GM21390 (cell line): ENCODE data around the gene VSTM2L.

Experiments
- ATAC-seq: cut with Tn5 transposase; IDR thresholded peaks from one replicate; pipeline ENCODE4 v1.9.1; 2021; ENCODE audit not compliant: unreplicated experiment

Gene VSTM2L

GRCh38 chr20:37899105-37900045 lies 3.6 kb upstream of the VSTM2L start:
- no peak for ATAC-seq

- ATAC-seq, result no peak
Measured at GRCh38 chr20:37901240-37901639, 1.7 kb upstream of the VSTM2L start.

GRCh38 chr20:37901654-37902503 lies 1.0 kb upstream of the VSTM2L start:
- ATAC-seq, result no peak

GRCh38 chr20:37903317-37904007 lies 535 bp downstream of the VSTM2L start:
- ATAC-seq, result no peak

- no peak for ATAC-seq
Measured at GRCh38 chr20:37904008-37904642, 1.2 kb downstream of the VSTM2L start.

GRCh38 chr20:37904845-37905373 lies 2.0 kb downstream of the VSTM2L start:
- ATAC-seq, result no peak

- no peak for ATAC-seq
Measured at GRCh38 chr20:37905671-37906613, 3.0 kb downstream of the VSTM2L start.

- no peak for ATAC-seq
Measured at GRCh38 chr20:37907330-37907676, 4.4 kb downstream of the VSTM2L start.

GRCh38 chr20:37907677-37908401 lies 4.9 kb downstream of the VSTM2L start:
- ATAC-seq, result no peak

- no peak for ATAC-seq
Measured at GRCh38 chr20:37911261-37911660, 8.3 kb downstream of the VSTM2L start.

GRCh38 chr20:37911838-37912281 lies 8.9 kb downstream of the VSTM2L start:
- ATAC-seq, result no peak

GRCh38 chr20:37912874-37913273 lies 9.9 kb downstream of the VSTM2L start:
- no peak for ATAC-seq

GRCh38 chr20:37913567-37914366 lies 10.8 kb downstream of the VSTM2L start:
- ATAC-seq, result no peak

- ATAC-seq, result no peak
Measured at GRCh38 chr20:37914367-37914671, 11.4 kb downstream of the VSTM2L start.

- no peak for ATAC-seq
Measured at GRCh38 chr20:37914672-37915433, 11.9 kb downstream of the VSTM2L start.

GRCh38 chr20:37915434-37915787 lies 12.5 kb downstream of the VSTM2L start:
- ATAC-seq, result no peak

GRCh38 chr20:37915800-37916570 lies 13.1 kb downstream of the VSTM2L start:
- no peak for ATAC-seq
